MM.1S (cell line): ENCODE measurements around the gene PTPRN.

Experiments used
- DNase-seq: peaks from one replicate; pipeline ENCODE4 v3.0.0-alpha.2; 2015
- H2AFZ ChIP-seq: fragments of 300-600 bp; sonication (generic); 2 replicates; pipeline ENCODE4 v1.6.0; 2016; ENCODE audit warnings: antibody characterized with exemption, low read length
- H3F3A ChIP-seq: fragments of 300-600 bp; sonication (generic); 2 replicates; pipeline ENCODE4 v1.6.1; 2016; ENCODE audit warnings: mild to moderate bottlenecking, antibody characterized with exemption, low read length, moderate library complexity, mixed read lengths; ENCODE audit not compliant: insufficient read depth
- H3K27ac ChIP-seq: fragments of 300-600 bp; sonication (generic); 2 replicates; pipeline ENCODE4 v1.5.1; 2016; ENCODE audit warnings: mild to moderate bottlenecking, low read length
- H3K27me3 ChIP-seq: fragments of 300-600 bp; sonication (generic); replicated peaks from 2 replicates; pipeline ENCODE4 v1.6.0; 2016; ENCODE audit warnings: low read length; ENCODE audit not compliant: insufficient read depth
- H3K36me3 ChIP-seq: fragments of 300-600 bp; sonication (generic); replicated peaks from 2 replicates; pipeline ENCODE4 v1.6.1; 2016; ENCODE audit warnings: mild to moderate bottlenecking, low read length, mixed read lengths; ENCODE audit not compliant: insufficient read depth
- H3K4me1 ChIP-seq: fragments of 300-600 bp; sonication (generic); 2 replicates; pipeline ENCODE4 v1.6.1; 2016; ENCODE audit warnings: low read length, mixed read lengths
- H3K4me2 ChIP-seq: fragments of 300-600 bp; sonication (generic); 2 replicates; pipeline ENCODE4 v1.6.0; 2016; ENCODE audit warnings: low read depth, low read length
- H3K4me3 ChIP-seq: fragments of 300-600 bp; sonication (generic); 2 replicates; pipeline ENCODE4 v1.5.1; 2016; ENCODE audit warnings: low read length, mixed read lengths
- H3K79me2 ChIP-seq: fragments of 300-600 bp; sonication (generic); 2 replicates; pipeline ENCODE4 v1.6.1; 2016; ENCODE audit warnings: mixed run types, low read length, mixed read lengths
- H3K9ac ChIP-seq: fragments of 300-600 bp; sonication (generic); 2 replicates; pipeline ENCODE4 v1.6.1; 2016; ENCODE audit warnings: low read length, mixed read lengths
- H3K9me2 ChIP-seq: fragments of 300-600 bp; sonication (generic); replicated peaks from 2 replicates; pipeline ENCODE4 v1.6.1; 2016; ENCODE audit warnings: mild to moderate bottlenecking, low read length, mixed read lengths; ENCODE audit not compliant: insufficient read depth
- H3K9me3 ChIP-seq: fragments of 300-600 bp; sonication (generic); replicated peaks from 2 replicates; pipeline ENCODE4 v1.6.1; 2016; ENCODE audit warnings: mild to moderate bottlenecking, low read length, mixed read lengths; ENCODE audit not compliant: insufficient read depth
- H4K20me1 ChIP-seq: fragments of 300-600 bp; sonication (generic); 2 replicates; pipeline ENCODE4 v1.6.1; 2016; ENCODE audit warnings: mild to moderate bottlenecking, low read length, moderate library complexity, mixed read lengths; ENCODE audit not compliant: insufficient read depth
- CTCF ChIP-seq: fragments of 300-600 bp; sonication (generic); IDR thresholded peaks from 2 replicates; pipeline ENCODE4 v1.5.1; 2016; ENCODE audit warnings: antibody characterized with exemption, low read length, mixed read lengths
- EZH2 ChIP-seq: fragments of 300-600 bp; sonication (generic); optimal IDR thresholded peaks from 2 replicates; pipeline ENCODE3; 2017; ENCODE audit warnings: low read depth, mild to moderate bottlenecking, antibody characterized with exemption, low read length, mixed read lengths
- EZH2phosphoT487 ChIP-seq: fragments of 300-600 bp; sonication (generic); IDR thresholded peaks from 2 replicates; pipeline ENCODE4 v1.6.1; 2018; ENCODE audit warnings: antibody characterized with exemption, low read length

The PTPRN gene

GRCh38 chr2:219269362-219270054 lies 39.7 kb downstream of the PTPRN start:
- H3K9me3 ChIP-seq: no peaks in the 10 kb centered on the region
- no peak overlapping the region for H3K9ac ChIP-seq
- H3F3A ChIP-seq: no peaks in the 10 kb centered on the region
- H3K27me3 ChIP-seq: no peaks in the 10 kb centered on the region
- H3K79me2 ChIP-seq: no peaks in the 10 kb centered on the region
- H3K27ac ChIP-seq: no peak overlapping the region
- H3K9me2 ChIP-seq: no peaks in the 10 kb centered on the region
- no peak for DNase-seq
- H3K4me2 ChIP-seq: no peak overlapping the region
- H3K4me3 ChIP-seq: no peak overlapping the region
- no peaks in the 10 kb centered on the region for H3K36me3 ChIP-seq
- no peaks in the 10 kb centered on the region for H4K20me1 ChIP-seq
- TF ChIP-seq EZH2phosphoT487: no peak
- TF ChIP-seq EZH2: no peak
- TF ChIP-seq CTCF: no peak
- H3K4me1 ChIP-seq: no peaks in the 10 kb centered on the region
- H2AFZ ChIP-seq: no peak overlapping the region

GRCh38 chr2:219268294-219268693 lies 40.9 kb downstream of the PTPRN start:
- Histone ChIP-seq H4K20me1 (no peaks in the 10 kb centered on the region), H3K4me2 (no peak overlapping the region), H3K27me3 (no peaks in the 10 kb centered on the region), H3K27ac (no peak overlapping the region), H3K9ac (no peak overlapping the region), H2AFZ (no peak overlapping the region), H3K4me1 (no peaks in the 10 kb centered on the region), H3K9me3 (no peaks in the 10 kb centered on the region), H3K4me3 (no peak overlapping the region), H3K79me2 (no peaks in the 10 kb centered on the region), H3K36me3 (no peaks in the 10 kb centered on the region), H3F3A (no peaks in the 10 kb centered on the region), H3K9me2 (no peaks in the 10 kb centered on the region)
- no peak for DNase-seq
- TF ChIP-seq EZH2phosphoT487 (no peak), CTCF (no peak), EZH2 (no peak)

GRCh38 chr2:219266886-219267285 lies 42.3 kb downstream of the PTPRN start:
- no peak overlapping the region for H3K9ac ChIP-seq
- H3K4me1 ChIP-seq: no peaks in the 10 kb centered on the region
- no peak for DNase-seq
- no peaks in the 10 kb centered on the region for H3K9me3 ChIP-seq
- H3K27ac ChIP-seq: no peak overlapping the region
- H3K79me2 ChIP-seq: no peaks in the 10 kb centered on the region
- H2AFZ ChIP-seq: no peak overlapping the region
- no peak overlapping the region for H3K4me3 ChIP-seq
- TF ChIP-seq CTCF (no peak), EZH2 (no peak), EZH2phosphoT487 (no peak)
- no peaks in the 10 kb centered on the region for H3K27me3 ChIP-seq
- no peaks in the 10 kb centered on the region for H3K36me3 ChIP-seq
- H4K20me1 ChIP-seq: no peaks in the 10 kb centered on the region
- H3K4me2 ChIP-seq: no peak overlapping the region
- no peaks in the 10 kb centered on the region for H3K9me2 ChIP-seq
- H3F3A ChIP-seq: no peaks in the 10 kb centered on the region
